ENCODE measurements around the gene B3GAT3.

B3GAT3 gene

DNA sequence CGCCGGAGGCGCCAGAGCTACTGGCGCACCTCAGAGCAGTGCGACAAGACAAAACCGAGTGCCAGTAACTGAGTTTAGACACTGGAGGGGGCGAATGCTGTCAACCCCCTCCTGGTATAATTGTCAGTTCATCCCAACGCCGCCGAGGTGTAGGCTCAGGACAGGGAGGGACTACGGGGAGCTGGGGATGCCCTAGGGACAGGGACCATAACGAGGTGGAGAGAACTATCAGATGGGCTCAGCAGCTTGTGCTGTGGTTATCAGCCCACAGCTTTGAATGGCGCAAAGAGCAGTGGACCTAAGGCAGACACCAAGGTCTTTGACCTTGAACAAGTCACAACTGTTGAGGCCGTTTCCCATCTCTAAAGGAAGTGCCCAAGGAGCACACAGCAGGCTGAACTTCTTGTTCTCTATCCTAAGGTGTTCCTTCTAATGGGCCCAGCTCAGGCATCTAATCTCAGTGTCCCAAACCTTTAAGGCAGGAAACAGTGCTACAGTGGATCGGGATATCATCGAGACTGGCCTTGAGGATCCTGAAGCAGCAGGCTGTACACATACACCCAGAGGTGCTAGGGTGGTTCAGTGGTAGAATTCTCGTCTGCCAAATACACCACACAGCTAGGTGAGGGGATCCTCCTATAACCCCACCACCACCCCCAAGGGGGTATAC is 29.5 kb downstream of the B3GAT3 start:
- TF ChIP-seq, protein P1, sequence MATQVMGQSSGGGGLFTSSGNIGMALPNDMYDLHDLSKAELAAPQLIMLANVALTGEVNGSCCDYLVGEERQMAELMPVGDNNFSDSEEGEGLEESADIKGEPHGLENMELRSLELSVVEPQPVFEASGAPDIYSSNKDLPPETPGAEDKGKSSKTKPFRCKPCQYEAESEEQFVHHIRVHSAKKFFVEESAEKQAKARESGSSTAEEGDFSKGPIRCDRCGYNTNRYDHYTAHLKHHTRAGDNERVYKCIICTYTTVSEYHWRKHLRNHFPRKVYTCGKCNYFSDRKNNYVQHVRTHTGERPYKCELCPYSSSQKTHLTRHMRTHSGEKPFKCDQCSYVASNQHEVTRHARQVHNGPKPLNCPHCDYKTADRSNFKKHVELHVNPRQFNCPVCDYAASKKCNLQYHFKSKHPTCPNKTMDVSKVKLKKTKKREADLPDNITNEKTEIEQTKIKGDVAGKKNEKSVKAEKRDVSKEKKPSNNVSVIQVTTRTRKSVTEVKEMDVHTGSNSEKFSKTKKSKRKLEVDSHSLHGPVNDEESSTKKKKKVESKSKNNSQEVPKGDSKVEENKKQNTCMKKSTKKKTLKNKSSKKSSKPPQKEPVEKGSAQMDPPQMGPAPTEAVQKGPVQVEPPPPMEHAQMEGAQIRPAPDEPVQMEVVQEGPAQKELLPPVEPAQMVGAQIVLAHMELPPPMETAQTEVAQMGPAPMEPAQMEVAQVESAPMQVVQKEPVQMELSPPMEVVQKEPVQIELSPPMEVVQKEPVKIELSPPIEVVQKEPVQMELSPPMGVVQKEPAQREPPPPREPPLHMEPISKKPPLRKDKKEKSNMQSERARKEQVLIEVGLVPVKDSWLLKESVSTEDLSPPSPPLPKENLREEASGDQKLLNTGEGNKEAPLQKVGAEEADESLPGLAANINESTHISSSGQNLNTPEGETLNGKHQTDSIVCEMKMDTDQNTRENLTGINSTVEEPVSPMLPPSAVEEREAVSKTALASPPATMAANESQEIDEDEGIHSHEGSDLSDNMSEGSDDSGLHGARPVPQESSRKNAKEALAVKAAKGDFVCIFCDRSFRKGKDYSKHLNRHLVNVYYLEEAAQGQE (IDR thresholded peaks at IDR 0.05; ENCODE audit: low read depth) = no peak
- TF ChIP-seq TEAD4 (IDR thresholded peaks at IDR 0.05) = no peak

DNA sequence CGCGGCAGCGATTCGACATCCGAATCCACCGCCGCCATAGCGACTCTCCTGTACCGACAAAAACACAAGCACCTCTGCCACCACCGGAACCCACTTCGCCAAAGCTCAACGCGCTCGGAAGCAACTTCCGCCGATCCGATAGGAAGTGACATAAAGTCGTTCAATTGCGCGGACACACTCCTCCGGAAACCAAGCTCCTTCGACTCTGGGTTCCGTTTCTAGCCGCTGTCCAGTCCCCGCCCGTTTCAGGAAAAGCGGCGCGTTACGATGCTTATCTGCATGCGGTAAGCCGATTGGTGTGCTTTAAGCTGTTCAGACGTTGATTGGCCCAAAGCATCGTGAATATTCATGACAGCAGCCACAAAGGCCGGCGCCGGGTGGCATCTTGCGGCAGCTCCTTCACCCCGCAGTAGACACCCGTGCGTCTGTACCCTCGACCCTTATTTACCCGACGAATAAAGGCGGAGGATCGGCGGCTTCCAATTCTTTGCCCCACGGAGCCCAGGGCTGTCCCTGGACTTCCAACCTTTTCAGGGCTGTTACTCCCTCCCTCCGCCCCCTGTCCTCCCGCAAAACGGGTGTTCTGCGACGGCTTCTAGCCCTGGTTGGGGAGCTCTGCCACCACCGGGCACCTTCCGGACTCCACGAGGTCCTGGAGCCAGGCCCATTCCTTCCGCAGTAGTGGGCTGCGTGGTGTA is 30.2 kb downstream of the B3GAT3 start, which contains the start of gene TUT1:
Gene TUT1, minus strand, starts transcription at position 76 of the 698 bp plus-strand sequence. Its CDS starts 38 bp downstream, at position 38.
- TF ChIP-seq TCF12 (IDR thresholded peaks at IDR 0.05; ENCODE audit: low read depth) (peak; percentile 61; the same call in 1 of the 2 replicates), FOXM1 (IDR thresholded peaks at IDR 0.05; ENCODE audit: borderline replicate concordance, low read depth) (0 out of 2 replicates have a peak, but pooled peaks have one; percentile 33), TEAD4 (IDR thresholded peaks at IDR 0.05) (no peak; the same call in 1 of the 2 replicates), NFIC (IDR thresholded peaks at IDR 0.05) (peak; percentile 43; the same call in 1 of the 2 replicates), CREB1 (IDR thresholded peaks at IDR 0.05; ENCODE audit: low read depth) (peak; percentile 93), CEBPB (IDR thresholded peaks at IDR 0.05) (0 out of 2 replicates have a peak, but pooled peaks have one; percentile 31), EP300 (IDR thresholded peaks at IDR 0.05; ENCODE audit: borderline replicate concordance) (peak; percentile 36; the same call in 1 of the 2 replicates), EGR1 (IDR thresholded peaks at IDR 0.05) (no peak), TAF1 (IDR thresholded peaks at IDR 0.05; ENCODE audit: low read depth) (peak; percentile 69), ZBTB7A (IDR thresholded peaks at IDR 0.05; ENCODE audit: low read depth) (no peak; the same call in 1 of the 2 replicates), YY1 (IDR thresholded peaks at IDR 0.05; ENCODE audit: low read depth) (peak; percentile 73; the same call in 1 of the 2 replicates), RAD21 (IDR thresholded peaks at IDR 0.05; ENCODE audit: low read depth) (no peak; the same call in 1 of the 2 replicates)
- TF ChIP-seq, protein P2, sequence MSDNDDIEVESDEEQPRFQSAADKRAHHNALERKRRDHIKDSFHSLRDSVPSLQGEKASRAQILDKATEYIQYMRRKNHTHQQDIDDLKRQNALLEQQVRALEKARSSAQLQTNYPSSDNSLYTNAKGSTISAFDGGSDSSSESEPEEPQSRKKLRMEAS (IDR thresholded peaks at IDR 0.05) = peak; percentile 64; the same call in 1 of the 2 replicates
- TF ChIP-seq, protein P3, sequence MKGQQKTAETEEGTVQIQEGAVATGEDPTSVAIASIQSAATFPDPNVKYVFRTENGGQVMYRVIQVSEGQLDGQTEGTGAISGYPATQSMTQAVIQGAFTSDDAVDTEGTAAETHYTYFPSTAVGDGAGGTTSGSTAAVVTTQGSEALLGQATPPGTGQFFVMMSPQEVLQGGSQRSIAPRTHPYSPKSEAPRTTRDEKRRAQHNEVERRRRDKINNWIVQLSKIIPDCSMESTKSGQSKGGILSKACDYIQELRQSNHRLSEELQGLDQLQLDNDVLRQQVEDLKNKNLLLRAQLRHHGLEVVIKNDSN (IDR thresholded peaks at IDR 0.05) = peak; percentile 69
- TF ChIP-seq, protein P1 (IDR thresholded peaks at IDR 0.05; ENCODE audit: low read depth) = peak; percentile 68

DNA sequence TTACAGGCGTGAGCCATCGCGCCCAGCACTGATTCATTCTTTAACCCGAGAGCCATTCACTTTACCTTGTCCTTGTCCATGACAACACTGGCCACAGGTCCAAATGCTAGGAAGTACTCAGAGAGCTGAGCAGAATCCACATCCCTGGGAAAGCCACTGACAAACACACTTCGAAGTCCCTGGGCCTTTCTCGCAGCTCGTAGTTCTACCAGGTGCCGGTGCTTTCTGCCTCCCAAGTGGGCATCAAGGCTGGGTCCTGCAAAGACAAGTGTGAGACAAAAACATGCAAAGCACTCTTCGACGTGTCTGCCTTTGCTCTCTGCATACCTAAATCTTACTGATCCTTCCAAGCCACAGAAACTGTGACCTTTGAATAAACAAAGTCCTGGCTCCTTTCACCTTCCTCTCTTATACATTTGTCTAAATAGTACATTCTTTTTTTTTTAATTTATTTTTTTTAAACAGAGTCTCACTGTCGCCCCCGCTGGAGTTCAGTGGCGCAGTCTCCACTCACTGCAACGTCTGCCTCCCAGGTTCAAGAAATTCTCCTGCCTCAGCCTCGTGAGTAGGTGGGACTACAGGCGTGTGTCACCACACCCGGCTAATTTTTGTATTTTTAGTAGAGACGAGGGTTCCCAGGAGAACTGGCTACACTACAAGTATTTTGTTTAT is 32.7 kb downstream of the B3GAT3 start:
- TF ChIP-seq CEBPB (IDR thresholded peaks at IDR 0.05) = no peak
- no peak for TF ChIP-seq NFIC (IDR thresholded peaks at IDR 0.05)
- no peak for TF ChIP-seq EP300 (IDR thresholded peaks at IDR 0.05; ENCODE audit: borderline replicate concordance)
- TF ChIP-seq, protein P1 (IDR thresholded peaks at IDR 0.05; ENCODE audit: low read depth) = no peak
- no peak for TF ChIP-seq FOXM1 (IDR thresholded peaks at IDR 0.05; ENCODE audit: borderline replicate concordance, low read depth)
- no peak for TF ChIP-seq YY1 (IDR thresholded peaks at IDR 0.05; ENCODE audit: low read depth)
- no peak for TF ChIP-seq TEAD4 (IDR thresholded peaks at IDR 0.05)
- no peak for TF ChIP-seq TCF12 (IDR thresholded peaks at IDR 0.05; ENCODE audit: low read depth)
- TF ChIP-seq, protein P3 (IDR thresholded peaks at IDR 0.05) = no peak
- no peak for TF ChIP-seq RAD21 (IDR thresholded peaks at IDR 0.05; ENCODE audit: low read depth)
- no peak for TF ChIP-seq ZBTB7A (IDR thresholded peaks at IDR 0.05; ENCODE audit: low read depth)
- no peak for TF ChIP-seq EGR1 (IDR thresholded peaks at IDR 0.05)
- TF ChIP-seq CREB1 (IDR thresholded peaks at IDR 0.05; ENCODE audit: low read depth) = no peak
- TF ChIP-seq, protein P2 (IDR thresholded peaks at IDR 0.05) = no peak
- no peak for TF ChIP-seq TAF1 (IDR thresholded peaks at IDR 0.05; ENCODE audit: low read depth)
